NCI-H1092 (cell line): ENCODE results near the gene PLVAP.

Experiments
- DNase-seq: peaks from one replicate; lab custom pipeline; 2025; lab: John Stamatoyannopoulos, UW

The PLVAP gene

GRCh38 chr19:17333611-17334413 is 43.3 kb downstream of the PLVAP start:
- DNase-seq: no peak

- no peak for DNase-seq
These were observed 44.2 kb downstream of the PLVAP start for GRCh38 chr19:17332677-17333581.

- DNase-seq: no peak
These were observed 44.8 kb downstream of the PLVAP start for GRCh38 chr19:17332360-17332676.

- DNase-seq: no peak
These were observed 46.0 kb downstream of the PLVAP start for GRCh38 chr19:17331045-17331558.

GRCh38 chr19:17330262-17331044 is 46.7 kb downstream of the PLVAP start:
- no peak for DNase-seq

- DNase-seq: no peak
These were observed 47.5 kb downstream of the PLVAP start for GRCh38 chr19:17329366-17330261.

GRCh38 chr19:17328517-17329365 is 48.4 kb downstream of the PLVAP start:
- no peak for DNase-seq

- no peak for DNase-seq
These were observed 49.3 kb downstream of the PLVAP start for GRCh38 chr19:17327654-17328516.

- DNase-seq: no peak
These were observed 50.0 kb downstream of the PLVAP start for GRCh38 chr19:17327068-17327653.

GRCh38 chr19:17326595-17326966 is 50.6 kb downstream of the PLVAP start:
- DNase-seq: no peak

- DNase-seq: no peak
These were observed 51.1 kb downstream of the PLVAP start for GRCh38 chr19:17325881-17326594.

- DNase-seq: no peak
These were observed 52.0 kb downstream of the PLVAP start for GRCh38 chr19:17325133-17325532.

GRCh38 chr19:17324357-17325114 is 52.6 kb downstream of the PLVAP start:
- no peak for DNase-seq

- no peak for DNase-seq
These were observed 53.2 kb downstream of the PLVAP start for GRCh38 chr19:17323964-17324332.

- DNase-seq: no peak
These were observed 53.7 kb downstream of the PLVAP start for GRCh38 chr19:17323300-17323963.

- no peak for DNase-seq
These were observed 54.3 kb downstream of the PLVAP start for GRCh38 chr19:17322854-17323253.
